GM12878 (cell line): ENCODE results near the gene SNRPD3. TPM values are rescaled to one million over a fixed set of nuclear protein-coding genes. Genes with fewer than 3 reads are reported as not detected.

ENCODE experiments used
- ATAC-seq: fragments of 200-7000 bp; cut with Tn5 transposase; 3 replicates; pipeline ENCODE4 v1.9.1; 2020; ENCODE audit warnings: mild to moderate bottlenecking, moderate library complexity
- BruUV-seq: library from RNA; stranded (reverse); fragments of 400-500 nt; replicated peaks from 2 replicates; lab custom pipeline; 2021; lab: Mats Ljungman, UMichigan
- CTCF ChIA-PET: fragments of 300-600 bp; sonication (Branson Sonifier 250); formaldehyde crosslinking; extraction: SDS; loops from one replicate; lab custom pipeline; 2021; ENCODE audit warnings: inconsistent platforms; lab: Yijun Ruan, JAX
- POLR2A ChIA-PET: fragments of 350-600 bp; formaldehyde crosslinking; extraction: SDS; loops from one replicate; lab custom pipeline; 2021; ENCODE audit warnings: inconsistent platforms; lab: Charles Lee
- RAD21 ChIA-PET: fragments of 300-600 bp; sonication (Branson Sonifier 250); formaldehyde crosslinking; loops from one replicate; lab custom pipeline; 2023; ENCODE audit warnings: antibody characterized with exemption; ENCODE audit not compliant: unreplicated experiment; lab: Charles Lee
- SMC1A ChIA-PET: fragments of 300-600 bp; sonication (Branson Sonifier 250); formaldehyde crosslinking; loops from one replicate; lab custom pipeline; 2023; ENCODE audit not compliant: unreplicated experiment, uncharacterized antibody; lab: Charles Lee
- DNase-seq: peaks from one replicate; pipeline ENCODE4 v3.0.0-alpha.2; 2011; ENCODE audit warnings: low read depth, low spot score
- FAIRE-seq: peaks from 3 replicates; lab custom pipeline; 2011; peaks lifted over from hg19 to GRCh38; lab: Jason Lieb, UNC
- H2AFZ ChIP-seq: 2 replicates; pipeline ENCODE4 v1.6.0; 2011; ENCODE audit warnings: low read depth, low read length, control low read depth; ENCODE audit not compliant: control insufficient read depth
- H3K27ac ChIP-seq: 2 replicates; pipeline ENCODE4 v1.5.1; 2011; ENCODE audit warnings: control low read depth; ENCODE audit not compliant: control insufficient read depth, insufficient read depth
- H3K27me3 ChIP-seq, 2 experiments: replicated peaks in 1 of 2; 2 replicates each; pipeline versions ENCODE4 v1.6.0 to v1.6.1; 2011; ENCODE audit warnings: low read length in 1 of 2; ENCODE audit not compliant: control insufficient read depth in 2 of 2, insufficient read depth in 2 of 2
- H3K36me3 ChIP-seq, 2 experiments: 2 replicates each; pipeline ENCODE4 v1.5.1; 2011; ENCODE audit warnings: low read length in 1 of 2; ENCODE audit not compliant: control insufficient read depth in 2 of 2, insufficient read depth in 2 of 2
- H3K4me1 ChIP-seq: 2 replicates; pipeline ENCODE4 v1.6.1; 2011; ENCODE audit warnings: mild to moderate bottlenecking, low read length, moderate library complexity, mixed read lengths; ENCODE audit not compliant: control insufficient read depth, insufficient read depth
- H3K4me2 ChIP-seq: 2 replicates; pipeline ENCODE4 v1.6.0; 2011; ENCODE audit warnings: control low read depth; ENCODE audit not compliant: control insufficient read depth, insufficient read depth
- H3K4me3 ChIP-seq: fragments of 200-600 bp; sonication (generic); 2 replicates; pipeline ENCODE4 v1.5.1; 2016
- H3K79me2 ChIP-seq: 2 replicates; pipeline ENCODE4 v1.6.0; 2011; ENCODE audit warnings: low read length; ENCODE audit not compliant: control insufficient read depth, insufficient read depth
- H3K9ac ChIP-seq: 2 replicates; pipeline ENCODE4 v1.8.0; 2011; ENCODE audit warnings: low read length, control low read depth, mixed read lengths; ENCODE audit not compliant: control insufficient read depth, insufficient read depth
- H3K9me3 ChIP-seq: replicated peaks from 3 replicates; pipeline ENCODE4 v1.5.1; 2011; ENCODE audit warnings: mild to moderate bottlenecking, low read length; ENCODE audit not compliant: control insufficient read depth, insufficient read depth
- H4K20me1 ChIP-seq: 2 replicates; pipeline ENCODE4 v1.6.0; 2011; ENCODE audit not compliant: control insufficient read depth, insufficient read depth
- BMI1 ChIP-seq: fragments of 450-650 bp; IDR thresholded peaks from 2 replicates; pipeline ENCODE4 v1.6.1; 2016; ENCODE audit warnings: mild to moderate bottlenecking, moderate library complexity, borderline replicate concordance
- CREB1 ChIP-seq: IDR thresholded peaks from 2 replicates; pipeline ENCODE4 v1.6.1; 2012; ENCODE audit warnings: low read depth, mild to moderate bottlenecking, inconsistent platforms
- ELK1 ChIP-seq: IDR thresholded peaks from 2 replicates; pipeline ENCODE4 v1.6.1; 2012; ENCODE audit warnings: low read depth, low read length, improper control_type of control experiment
- HSF1 ChIP-seq: fragments of 150-350 bp; IDR thresholded peaks from 2 replicates; pipeline ENCODE4 v1.6.1; 2014; ENCODE audit warnings: mild to moderate bottlenecking, low read depth, low read length
- IRF3 ChIP-seq: fragments of 450-650 bp; IDR thresholded peaks from 2 replicates; pipeline ENCODE4 v1.6.1; 2014; ENCODE audit warnings: mild to moderate bottlenecking
- MEF2A ChIP-seq: IDR thresholded peaks from 2 replicates; pipeline ENCODE4 v1.6.1; 2011; ENCODE audit warnings: low read depth, mild to moderate bottlenecking, low read length, moderate library complexity; ENCODE audit not compliant: insufficient read depth
- RELB ChIP-seq: fragments of 450-650 bp; IDR thresholded peaks from 2 replicates; pipeline ENCODE4 v1.6.1; 2017; ENCODE audit warnings: low read depth, mild to moderate bottlenecking, moderate library complexity
- SRF ChIP-seq, 2 experiments: IDR thresholded peaks; 2 replicates each; pipeline ENCODE4 v1.6.1; 2011; ENCODE audit warnings: low read depth in 2 of 2, low read length in 2 of 2, mild to moderate bottlenecking in 1 of 2, moderate library complexity in 1 of 2
- TAF1 ChIP-seq: IDR thresholded peaks from 2 replicates; pipeline ENCODE4 v1.6.1; 2011; ENCODE audit warnings: mild to moderate bottlenecking, low read depth, low read length, borderline replicate concordance
- WGBS: methylation state at CpG from one replicate; pipeline ENCODE4 v1.1.6; 2016; ENCODE audit warnings: low lambda C conversion rate; ENCODE audit not compliant: insufficient replicate concordance, insufficient coverage; ENCODE audit errors: missing lambda C conversion rate; 5-methylcytosine and 5-hydroxymethylcytosine counted together
- in situ Hi-C: fragments of 300-500 bp; cut with MboI; formaldehyde crosslinking; loops from 9 replicates; pipeline ENCODE4 v1.14.3; 2018; ENCODE audit warnings: mixed read lengths
- intact Hi-C: fragments of 100-400 bp; cut with micrococcal nuclease; formaldehyde crosslinking; loops from one replicate; pipeline ENCODE4 v1.14.2; 2022; ENCODE audit not compliant: unreplicated experiment
- polyA plus RNA-seq, 11 experiments: library from polyadenylated mRNA; depleted of rRNA in 4 of 11; unstranded in 6 of 11; stranded (reverse) in 5 of 11; fragments of >200 nt; fragmentation: Nextera tagmentation in 4 of 11; fragmentation: Illumina TruSeq in 1 of 11; extraction: Ambion mirVana in 4 of 11; extraction: Trizol in 1 of 11; gene quantifications; 1 replicate in 1 of 11; 2 replicates in 10 of 11; pipeline versions ENCODE4 v1.2.1 to v1.2.3, GENCODE V29; 2011 to 2016; ENCODE audit warnings: inconsistent platforms in 2 of 11, missing spikeins in 2 of 11, low read depth in 1 of 11
- total RNA-seq, 4 experiments: library from RNA; depleted of rRNA in 3 of 4; stranded (reverse); fragments of >200 nt in 3 of 4; fragmentation: Illumina TruSeq in 1 of 4; extraction: Trizol in 1 of 4; gene quantifications; 2 replicates each; pipeline versions ENCODE4 v1.2.1 to v1.2.3, GENCODE V29; 2013 to 2021

The SNRPD3 gene
- total and polyA plus RNA-seq, 10 of the 15 experiments (the other 5 are each of a cell fraction or from before 2014, with no cell fraction given): 112 to 324 (median 242) TPM

- TF ChIP-seq MEF2A (no peak), SRF (IDR thresholded peaks at IDR 0.05; ENCODE audit: low read depth in 2 of 2, low read length in 2 of 2) (no peak), ELK1 (no peak), RELB (0 out of 2 replicates have a peak, but pooled peaks have one; percentile 22), HSF1 (no peak), BMI1 (no peak), TAF1 (no peak)
These were observed 34.0 kb upstream of the SNRPD3 start (continued) for GRCh38 chr22:24521791-24522245.

GRCh38 chr22:24523873-24524272 is 31.9 kb upstream of the SNRPD3 start:
- TF ChIP-seq CREB1: no peak
- TF ChIP-seq IRF3: no peak
- H3K79me2 ChIP-seq: no peaks in the 10 kb centered on the region
- CTCF ChIA-PET: interaction anchor here (0.6 to 11.7 kb wide), 9 partner anchors 9 to 202 kb away, joined by 3 to 213 read pairs (median 14); no protein-coding TSS in a partner anchor
- SMC1A ChIA-PET: interaction anchor here (0.9 to 7.7 kb wide), 7 partner anchors 18 to 191 kb away, joined by 3 to 113 read pairs (median 4); partner anchors contain the start of gene ADORA2A
- FAIRE-seq (no peak), DNase-seq (no peak), ATAC-seq (no peak)
- H3K27me3 ChIP-seq: no peaks in the 10 kb centered on the region
- H2AFZ ChIP-seq: no peak overlapping the region
- H3K27ac ChIP-seq: no peak overlapping the region
- RAD21 ChIA-PET: interaction anchor here (1.1 to 3.8 kb wide), 7 partner anchors 14 to 101 kb away, joined by 3 to 64 read pairs (median 10); partner anchors contain the start of gene ADORA2A
- in situ Hi-C loops (loop anchor here (5.0 kb wide), 1 partner anchor 202 kb away; no protein-coding TSS in a partner anchor), intact Hi-C loops (no loop called here)
- no peak overlapping the region for H3K4me3 ChIP-seq
- no peak overlapping the region for H3K4me2 ChIP-seq
- H3K9ac ChIP-seq: no peak overlapping the region
- WGBS: 81% methylated on average over 2 of the region's 2 CpGs
- H4K20me1 ChIP-seq: no peaks in the 10 kb centered on the region
- H3K9me3 ChIP-seq: no peaks in the 10 kb centered on the region
- no peaks in the 10 kb centered on the region for H3K36me3 ChIP-seq
- BruUV-seq: no TSS peak
- H3K4me1 ChIP-seq: peaks cover 10% of the 10 kb centered on the region
- POLR2A ChIA-PET: interaction anchor here (1.3 to 3.5 kb wide), 2 partner anchors 16 to 89 kb away, joined by 4 to 14 read pairs; no protein-coding TSS in a partner anchor
